NCI-H1436 (cell line): ENCODE measurements around the gene GPR148.

Experiments used
- DNase-seq: peaks from one replicate; lab custom pipeline; 2025; lab: John Stamatoyannopoulos, UW

GPR148 gene

DNA sequence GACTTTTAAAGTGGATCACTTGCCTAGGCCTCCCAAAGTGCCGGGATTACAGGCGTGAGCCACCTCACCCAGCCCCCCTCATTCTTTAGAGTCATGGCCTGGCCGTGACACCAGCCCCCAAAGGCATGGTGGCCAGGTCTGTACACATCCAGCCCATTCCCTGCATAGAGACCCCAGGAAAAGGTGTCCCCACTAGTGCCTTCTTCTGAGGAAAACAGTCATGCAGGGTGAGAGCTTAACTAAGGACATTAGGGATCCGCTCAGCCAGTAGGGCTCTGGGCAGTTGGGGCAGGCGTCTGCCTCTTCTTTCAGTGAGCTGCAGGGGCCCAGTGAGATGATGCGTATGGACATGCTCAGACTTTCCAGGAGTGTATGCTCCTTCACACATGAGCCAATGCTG lies 20.8 kb downstream of the GPR148 start:
- DNase-seq = no peak

DNA sequence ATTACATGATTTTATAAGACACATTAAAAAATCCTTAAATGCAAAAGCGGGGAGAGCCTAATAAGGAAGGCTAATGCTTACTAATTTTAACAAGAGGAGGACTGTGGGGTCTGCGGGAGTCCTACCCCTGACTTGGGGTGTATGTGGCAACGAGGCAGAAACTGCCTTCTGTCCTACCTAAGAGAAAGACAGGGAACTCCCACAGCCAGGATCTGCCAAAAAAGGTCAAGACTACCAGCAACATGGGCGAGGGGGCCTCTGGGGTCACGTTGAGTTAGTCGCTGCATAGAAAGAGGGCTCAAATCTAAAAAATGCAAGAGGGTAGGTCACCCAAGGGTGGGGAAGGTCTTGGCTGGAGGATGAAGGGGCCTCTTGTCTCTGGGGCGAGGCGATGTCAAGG lies 25.9 kb downstream of the GPR148 start:
- no peak for DNase-seq

DNA sequence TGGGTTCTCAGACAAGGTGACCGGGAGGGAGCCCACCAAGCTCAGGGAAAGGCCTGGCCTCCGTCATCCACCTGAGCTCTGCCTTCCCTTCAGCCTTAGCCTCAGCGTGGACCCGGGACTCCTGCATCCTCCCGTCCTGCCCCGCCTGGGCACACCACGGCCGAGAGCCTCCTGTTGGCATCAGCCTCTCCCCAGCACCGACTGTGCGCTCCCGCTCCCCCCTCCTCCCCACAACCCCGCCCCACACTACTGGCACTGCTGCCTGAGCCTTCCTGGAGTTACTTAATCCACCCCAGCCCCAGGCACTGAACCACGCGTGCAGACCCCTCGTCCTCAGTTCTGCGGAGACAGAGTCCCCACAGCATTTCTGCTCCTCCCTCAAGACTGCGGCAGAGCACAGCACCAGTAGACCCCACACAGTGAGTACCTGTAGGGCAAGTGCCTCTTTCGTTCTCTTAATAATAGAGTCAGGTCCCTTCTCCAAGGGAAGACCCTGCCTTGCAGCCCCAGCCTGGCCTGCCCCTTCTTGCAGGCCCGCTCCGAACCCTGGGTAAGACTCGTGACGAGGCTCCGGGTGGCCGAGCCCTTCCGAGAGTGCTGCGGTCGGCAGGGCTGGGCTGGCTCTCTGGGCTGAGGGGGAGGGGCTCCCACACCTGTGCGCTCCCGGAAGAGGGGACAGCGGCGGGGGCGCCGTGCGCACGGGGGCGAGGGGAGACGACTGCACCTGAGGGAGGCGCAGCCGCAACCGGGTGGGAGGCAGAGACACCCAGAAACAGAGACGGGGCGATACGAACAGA lies 26.6 kb downstream of the GPR148 start, which contains the start of gene AMER3:
Gene AMER3 (plus strand): TSS at position 285 of the 797 bp plus-strand sequence. CDS start 6,533 bp downstream, outside the sequence.
- DNase-seq = peak; percentile 70

DNA sequence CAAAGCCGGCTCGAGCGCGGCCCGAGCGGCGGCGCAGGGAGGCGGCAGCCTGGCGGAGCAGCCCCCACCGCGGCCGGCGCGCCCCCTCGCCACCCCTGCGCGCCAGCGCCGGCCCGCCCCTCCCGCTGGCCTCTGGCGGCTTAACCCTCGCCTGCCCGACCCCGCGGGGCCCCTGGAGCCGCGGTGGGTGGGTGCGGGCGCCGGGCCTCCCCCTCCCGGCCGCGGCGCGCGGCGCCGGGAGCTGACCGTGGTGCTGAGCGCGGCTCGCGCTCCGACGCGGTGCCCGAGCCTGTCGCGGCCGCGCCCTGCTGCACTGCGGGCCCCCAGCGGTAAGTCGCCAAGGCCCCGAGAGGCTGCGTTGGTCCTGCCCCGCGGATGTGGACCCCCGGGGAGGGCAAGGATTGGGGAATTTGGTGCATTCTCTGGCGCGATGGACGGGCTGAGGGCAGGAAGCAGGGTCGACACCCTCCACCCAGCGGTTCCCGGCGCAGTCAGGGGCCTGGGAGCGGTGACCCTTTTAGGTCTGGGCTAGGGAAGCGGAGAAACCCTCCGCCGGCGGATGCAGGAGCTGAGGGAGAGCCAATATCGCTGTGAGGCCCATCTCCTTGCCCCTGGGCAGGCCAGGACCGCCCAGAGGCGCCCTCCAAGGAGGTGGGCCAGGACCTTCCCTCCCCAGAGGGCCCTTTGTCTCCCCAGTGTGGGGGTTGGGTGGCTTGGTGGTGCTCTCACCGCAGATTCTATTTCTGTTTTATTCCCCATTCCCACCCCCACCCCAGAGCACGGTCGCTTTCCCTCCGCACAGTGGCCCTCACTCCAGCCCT lies 27.4 kb downstream of the GPR148 start:
- peak; percentile 56 for DNase-seq

DNA sequence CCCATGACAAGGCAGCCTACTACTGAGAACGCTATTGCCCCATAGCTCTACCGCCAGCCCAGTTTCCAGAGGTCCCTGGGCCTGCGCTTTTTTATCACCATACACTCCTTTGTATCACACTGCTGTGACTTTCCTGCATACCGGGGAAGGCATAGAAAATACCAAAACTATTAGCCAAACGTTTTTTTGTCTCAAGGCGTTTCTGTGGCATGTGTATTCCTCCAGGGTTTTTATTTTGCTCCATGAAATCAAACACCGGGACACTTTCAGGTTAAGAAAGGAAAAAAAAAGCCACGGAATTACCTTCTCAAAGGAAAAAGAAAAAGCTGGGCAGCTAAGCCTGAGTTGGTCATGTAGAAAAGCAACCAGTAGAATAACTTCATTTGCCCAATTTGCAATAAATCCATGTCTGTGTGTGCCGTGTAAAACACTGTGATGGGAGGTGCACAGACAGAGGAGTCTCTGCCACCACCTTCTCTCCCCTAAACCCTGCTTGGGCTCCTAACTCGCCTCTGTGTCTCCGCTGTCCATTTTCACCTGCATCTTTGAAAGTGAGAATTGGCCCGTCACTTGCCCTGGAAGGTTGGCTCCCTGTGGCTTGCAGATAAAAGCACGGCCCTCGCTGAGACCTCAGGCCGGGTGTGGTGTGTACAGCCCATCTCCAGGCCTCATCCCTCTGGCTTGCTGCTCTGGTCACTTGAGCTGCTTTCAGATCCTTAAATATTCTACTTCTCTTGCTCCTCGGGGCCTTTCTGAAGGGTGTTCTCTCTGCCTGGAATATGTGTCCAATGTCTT lies 28.2 kb downstream of the GPR148 start:
- DNase-seq = no peak

DNA sequence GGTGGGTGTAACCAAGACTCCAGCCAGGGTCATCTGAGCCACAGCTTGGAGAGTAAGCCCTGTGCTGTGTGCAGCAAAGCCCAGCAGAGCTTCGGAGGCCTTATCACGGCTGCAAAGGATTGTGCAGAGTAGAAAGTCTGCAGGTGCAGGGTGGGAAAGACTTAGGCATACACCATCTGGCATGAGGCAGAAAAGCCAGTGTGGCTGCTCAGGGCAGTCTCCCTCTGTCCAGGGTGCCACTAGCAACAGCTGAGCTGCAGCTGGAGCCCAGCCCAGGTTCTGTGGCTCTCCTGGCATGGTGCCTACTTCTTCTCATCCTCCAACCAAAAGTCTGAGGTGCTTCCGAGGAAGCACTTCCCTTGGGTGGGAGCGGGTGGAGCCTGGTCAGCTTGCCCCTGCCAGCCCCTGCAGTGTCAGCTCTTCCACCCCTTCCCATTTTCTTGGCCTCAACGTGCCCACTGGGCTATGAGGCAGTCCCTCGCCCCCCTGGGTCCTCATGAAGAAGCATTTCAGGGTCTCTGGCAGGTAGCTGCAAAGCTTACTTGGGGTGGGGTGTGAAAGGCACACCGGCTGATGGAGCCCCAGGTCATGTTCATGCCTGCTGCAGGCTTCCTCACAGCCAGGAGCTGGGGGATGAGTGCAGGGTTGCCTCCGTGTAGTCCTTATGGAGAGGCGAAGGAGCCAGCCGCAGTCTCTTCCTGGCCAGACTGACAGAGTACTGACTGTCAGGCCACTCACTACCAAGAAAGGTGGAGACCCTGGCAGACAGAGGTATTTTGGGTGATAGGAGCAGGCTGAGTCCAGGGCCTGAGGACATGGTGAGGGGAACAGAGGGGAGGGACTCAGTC lies 31.3 kb downstream of the GPR148 start:
- no peak for DNase-seq

DNA sequence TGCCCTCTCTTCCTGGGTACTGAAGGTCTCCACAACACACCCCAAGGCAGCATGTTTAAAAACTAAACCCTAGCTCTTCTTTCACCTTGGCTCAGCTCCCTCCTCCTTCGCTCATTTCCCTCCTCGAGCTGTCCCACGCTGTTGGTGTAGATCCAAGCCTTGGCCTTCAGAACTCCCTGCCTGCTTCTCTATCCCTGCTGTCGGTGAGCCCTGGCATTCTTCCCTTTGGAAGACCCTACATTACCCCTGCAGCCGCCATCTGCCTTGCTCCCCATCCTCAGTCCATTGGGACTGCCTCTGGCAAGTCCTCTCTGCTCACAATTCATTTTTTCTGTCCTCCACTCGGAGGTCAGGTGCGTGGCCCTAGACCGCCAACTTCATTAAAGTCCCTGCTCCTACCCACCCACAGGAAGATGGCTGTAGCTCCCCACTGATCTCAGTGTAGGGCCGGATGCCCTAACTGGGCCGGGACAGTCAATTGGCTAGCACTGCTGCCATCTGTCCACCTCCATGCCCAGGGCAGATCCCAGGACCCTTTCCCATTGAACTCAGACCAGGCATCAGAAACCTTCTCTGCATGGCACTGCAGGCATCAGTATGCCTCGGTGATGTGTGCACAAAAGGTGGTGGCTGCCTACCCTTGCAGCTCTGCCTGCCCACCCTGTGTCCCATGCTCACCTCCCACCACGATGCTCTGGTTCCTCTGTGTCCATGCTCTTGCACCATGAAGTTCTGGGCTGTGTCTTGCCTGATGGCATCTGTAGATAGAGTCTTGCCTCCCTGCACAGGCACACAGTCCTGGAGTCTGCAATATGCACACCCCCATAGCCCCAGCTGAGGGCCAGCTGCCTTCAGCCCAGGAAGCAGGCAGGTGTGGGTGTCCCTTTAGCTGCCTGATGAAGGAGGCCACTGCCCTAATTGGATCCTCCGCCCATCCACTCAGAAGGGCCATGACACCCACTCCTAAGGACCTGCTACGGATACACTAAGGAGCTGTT lies 32.2 kb downstream of the GPR148 start:
- DNase-seq = no peak

DNA sequence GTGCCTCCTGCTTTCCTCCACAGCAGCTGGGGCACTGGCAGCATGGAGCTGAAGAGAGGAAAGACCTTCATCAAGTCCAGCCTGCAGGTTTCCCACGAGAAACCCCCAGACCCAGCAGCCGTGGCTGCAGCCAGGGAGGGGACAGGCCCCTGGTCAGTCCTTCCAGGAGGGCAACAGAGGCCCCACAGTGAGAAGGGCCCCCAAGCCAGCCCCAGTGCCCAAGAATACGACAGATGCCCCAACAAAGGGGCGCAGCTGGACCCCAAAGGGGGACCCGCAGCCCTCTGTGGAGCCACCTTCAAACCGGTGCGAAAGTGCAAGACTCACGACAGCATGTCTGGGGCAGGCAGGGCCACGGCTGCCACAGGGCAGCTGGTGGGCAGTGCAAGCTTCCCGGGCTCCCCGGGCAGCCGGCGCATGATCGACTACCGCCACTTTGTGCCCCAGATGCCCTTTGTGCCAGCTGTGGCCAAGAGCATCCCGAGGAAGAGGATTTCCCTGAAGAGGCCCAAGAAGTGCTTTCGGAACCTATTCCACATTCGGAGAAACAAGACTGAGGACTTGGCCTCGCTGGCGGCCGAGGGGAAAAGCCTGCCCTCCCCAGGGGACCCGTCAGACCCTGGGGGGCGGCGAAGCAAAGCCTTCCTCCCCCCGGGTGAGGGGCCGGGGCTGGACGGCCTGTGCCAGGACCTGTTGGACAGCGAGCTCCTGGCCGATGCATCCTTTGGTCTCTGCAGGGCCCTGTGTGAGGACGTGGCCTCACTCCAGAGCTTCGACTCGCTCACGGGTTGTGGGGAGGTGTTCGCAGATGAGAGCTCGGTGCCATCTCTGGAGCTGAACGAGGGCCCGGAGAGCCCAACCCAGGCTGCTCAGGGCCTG lies 33.4 kb downstream of the GPR148 start:
- no peak for DNase-seq

DNA sequence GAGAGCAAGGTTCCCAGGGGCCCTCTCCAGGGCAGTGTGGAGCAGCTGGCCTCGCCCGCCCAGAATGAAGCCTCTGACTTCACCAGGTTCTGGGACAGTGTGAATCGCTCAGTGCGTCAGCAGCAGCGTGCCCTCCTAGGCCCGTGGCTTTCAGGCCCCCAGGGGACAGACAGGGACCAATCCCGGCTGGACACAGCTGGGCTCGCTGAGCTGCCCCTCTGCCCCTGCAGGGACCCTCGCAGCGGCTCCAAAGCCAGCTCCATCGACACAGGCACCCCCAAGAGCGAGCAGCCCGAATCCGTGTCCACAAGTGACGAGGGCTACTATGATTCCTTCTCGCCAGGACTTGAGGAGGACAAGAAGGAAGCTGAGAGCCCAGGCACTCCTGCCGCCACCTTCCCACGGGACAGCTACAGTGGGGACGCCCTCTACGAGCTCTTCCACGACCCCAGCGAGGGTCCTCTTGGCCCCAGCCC lies 34.1 kb downstream of the GPR148 start:
- DNase-seq = no peak

DNA sequence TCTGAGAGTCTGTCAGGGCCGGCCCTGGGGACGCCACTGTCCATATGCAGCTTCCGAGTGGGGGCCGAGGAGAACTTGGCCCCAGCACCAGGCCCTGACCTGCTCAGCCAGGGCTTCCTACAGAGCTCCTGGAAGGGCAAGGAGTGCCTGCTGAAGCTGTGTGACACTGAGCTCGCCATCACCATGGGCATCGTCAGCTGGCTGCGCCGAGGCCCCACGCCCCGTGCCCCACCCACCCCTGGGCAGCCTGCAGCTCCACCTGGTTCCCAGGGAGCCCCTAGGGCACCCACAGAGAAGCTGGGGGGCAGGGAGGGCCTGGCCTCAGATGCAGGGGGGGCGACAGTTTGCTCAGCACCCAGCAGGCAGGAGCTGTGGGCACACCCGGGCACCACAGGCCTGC lies 34.5 kb downstream of the GPR148 start:
- DNase-seq = no peak

DNA sequence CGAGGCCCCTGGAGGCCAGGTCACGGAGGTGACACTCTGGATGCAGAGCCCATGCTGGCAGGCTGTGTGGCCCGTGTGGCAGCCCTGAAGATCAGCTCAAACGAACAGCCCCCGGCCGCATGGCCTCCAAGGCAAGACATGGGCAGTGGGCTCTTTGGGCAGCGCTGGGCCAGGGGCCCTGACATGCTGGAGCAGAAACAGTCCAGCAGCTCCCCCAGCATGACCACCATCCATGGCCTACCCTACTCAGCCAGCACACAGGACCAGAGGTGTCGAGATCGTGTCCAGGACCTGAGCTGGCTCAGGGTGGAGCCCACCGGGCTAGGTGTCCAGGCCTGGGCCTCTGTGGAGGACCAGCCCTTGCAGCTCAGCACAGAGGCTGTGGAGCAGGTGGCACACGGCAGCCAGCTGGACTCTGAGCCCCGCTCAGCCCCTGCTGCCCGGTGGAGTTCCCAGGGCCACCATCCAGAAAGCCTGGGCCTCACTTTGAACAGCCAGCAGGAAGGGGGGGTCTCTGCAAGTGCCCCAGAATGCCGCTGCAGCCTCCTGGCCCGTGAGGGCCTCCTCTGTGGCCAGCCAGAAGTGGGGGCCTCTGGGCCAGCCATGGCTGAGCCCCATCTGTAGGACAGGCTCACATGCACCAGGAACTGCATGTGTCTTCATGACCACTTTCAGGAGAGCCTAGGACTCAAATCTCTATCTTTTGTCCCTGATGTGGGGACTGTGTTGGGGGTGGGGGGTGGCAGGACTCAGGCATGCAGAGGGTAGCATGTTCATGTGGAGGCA lies 35.4 kb downstream of the GPR148 start:
- DNase-seq = no peak

DNA sequence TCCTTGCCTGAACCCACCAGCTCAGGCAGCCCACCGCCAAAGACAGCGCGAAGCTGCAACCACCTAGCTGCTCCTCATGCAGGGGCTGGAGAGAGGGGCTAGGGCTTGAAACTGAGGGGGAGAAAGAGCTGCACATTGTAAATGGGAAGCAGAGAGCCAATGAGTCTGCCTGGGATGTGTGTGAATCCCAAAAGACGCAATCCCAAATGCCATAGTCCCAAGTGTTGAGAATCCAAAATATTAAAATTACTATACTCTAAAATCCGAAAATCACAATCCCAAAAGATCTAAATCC lies 35.9 kb downstream of the GPR148 start:
- no peak for DNase-seq

DNA sequence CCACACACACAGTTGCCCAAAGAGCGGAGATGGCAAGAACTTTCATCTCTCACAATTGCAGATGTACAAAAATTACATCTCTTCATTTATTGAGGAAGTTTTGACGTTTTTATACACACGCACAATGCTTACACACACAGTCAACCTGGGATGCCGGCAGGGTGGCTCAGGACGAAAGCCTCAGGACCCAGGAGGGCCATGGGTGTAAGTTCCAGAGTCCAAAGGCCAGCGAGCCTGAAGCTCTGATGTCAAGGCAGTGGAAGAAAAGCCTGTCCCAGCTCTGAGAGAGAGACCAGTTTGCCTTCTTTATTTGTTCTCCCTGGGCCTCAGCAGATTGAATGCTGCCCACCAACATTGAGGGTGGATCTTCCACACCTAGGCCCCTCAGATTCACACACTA lies 36.6 kb downstream of the GPR148 start:
- DNase-seq = no peak

DNA sequence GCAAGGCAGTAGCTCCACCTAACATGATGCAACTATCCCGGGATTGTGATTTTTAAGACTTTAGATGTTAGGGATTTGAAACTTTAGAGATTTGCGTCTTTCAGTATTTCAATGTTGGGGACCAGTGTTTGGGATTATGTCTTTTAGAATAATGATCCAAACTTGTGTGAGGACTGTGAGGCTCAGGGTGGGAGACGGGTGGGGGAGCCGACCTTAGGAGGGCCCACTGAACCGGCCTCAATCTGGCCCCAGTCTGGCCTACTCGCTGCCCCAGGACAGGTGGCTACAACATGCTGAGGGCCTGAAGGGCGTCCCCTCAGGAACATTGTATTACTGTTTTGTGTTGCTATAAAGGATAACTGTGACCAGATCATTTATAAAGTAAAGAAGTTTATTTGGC lies 37.2 kb downstream of the GPR148 start:
- DNase-seq = no peak

DNA sequence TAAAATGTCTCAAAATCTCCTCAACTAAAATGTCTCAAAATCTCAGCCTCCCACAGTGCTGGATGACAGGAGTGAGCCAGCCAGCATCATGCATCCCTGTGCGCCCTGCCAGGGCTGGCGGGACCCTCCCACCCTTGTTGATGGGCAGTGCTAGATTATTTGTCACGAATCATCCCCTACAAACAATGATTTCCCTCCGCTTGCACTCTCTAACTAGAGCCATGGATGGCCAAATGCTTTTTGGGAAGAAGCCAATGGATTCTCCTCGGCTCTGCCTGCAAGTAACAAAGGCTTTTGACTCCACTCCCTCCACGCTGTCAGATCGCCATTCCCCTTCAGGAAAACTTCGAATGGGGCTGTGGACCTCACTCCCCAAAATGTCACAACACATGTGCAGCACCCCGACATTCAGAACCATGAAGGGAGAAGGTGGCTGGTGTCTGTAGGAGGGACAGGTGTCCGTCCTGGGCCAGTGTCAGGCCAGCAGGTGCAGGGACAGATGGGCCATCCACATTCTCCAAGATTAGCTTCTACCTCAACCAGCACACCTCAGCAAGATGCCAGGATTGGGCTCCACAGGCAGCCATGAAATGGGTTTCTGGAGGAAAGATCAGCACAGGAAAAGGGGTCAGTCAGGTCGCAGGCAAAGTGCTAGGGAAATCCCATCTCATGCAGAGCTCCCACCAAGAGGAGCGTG lies 38.0 kb downstream of the GPR148 start:
- DNase-seq = no peak

DNA sequence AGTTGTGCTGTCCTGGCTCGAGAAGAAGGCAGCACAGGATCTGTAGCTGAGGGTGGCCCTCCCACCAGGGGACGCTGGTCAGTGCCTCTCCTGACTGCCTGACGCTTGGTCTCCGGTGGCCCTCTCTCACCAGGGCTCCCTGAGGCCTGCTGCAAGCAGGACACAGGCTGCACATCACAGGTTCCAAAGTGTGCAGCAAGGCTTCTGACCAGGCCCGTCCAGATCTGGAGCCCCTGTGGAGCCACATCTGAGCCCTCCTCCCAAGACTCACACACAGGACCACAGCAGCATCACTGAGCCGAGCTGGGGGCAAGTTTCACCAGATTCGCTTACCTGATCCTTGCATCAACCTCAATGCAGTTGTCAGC lies 38.5 kb downstream of the GPR148 start:
- no peak for DNase-seq

DNA sequence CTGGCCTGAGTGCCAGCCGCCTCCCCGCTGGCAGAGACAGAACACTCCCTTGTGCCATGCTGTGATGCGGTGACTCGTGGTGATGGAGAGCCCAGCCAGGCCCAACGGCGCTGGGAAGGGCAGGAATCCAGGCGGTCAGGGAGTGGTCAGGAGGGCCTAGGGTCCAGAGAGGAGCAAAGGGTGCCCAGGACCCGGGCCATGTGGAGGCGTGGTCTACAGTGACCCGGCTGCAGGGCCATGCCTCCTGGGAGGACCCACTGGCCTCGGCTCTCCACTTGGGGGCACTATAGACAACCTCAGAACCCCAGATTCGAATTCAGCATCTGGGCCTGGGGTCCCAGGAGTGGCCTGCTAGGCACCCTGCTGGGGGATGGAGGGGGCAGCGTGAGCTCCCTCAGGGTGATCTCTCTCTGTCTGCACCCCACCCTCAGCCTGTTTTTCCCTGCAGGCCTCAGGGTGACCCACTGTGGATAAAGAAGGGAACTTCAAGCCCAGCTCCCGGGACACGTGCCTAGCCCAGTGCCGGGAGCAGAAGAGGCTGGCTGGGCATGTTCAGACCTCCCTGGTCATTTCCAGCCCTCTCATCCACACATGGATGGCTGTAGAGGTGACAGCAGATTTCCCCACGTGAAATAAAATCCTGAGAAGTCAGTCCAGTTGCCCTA lies 39.5 kb downstream of the GPR148 start:
- DNase-seq = no peak
